Dedifferentiated amniotic fluid mesenchymal stem cell (primary cell): ENCODE measurements around the gene NFS1.

Source experiments
- DNase-seq: peaks from one replicate; pipeline ENCODE4 v3.0.0-alpha.2; 2016; ENCODE audit errors: extremely low spot score

The NFS1 gene

GRCh38 chr20:35641743-35642142, 57.4 kb downstream of the NFS1 start:
- no peak for DNase-seq

- DNase-seq = no peak
These were observed 58.4 kb downstream of the NFS1 start for GRCh38 chr20:35640724-35641123.

- no peak for DNase-seq
These were observed 60.4 kb downstream of the NFS1 start for GRCh38 chr20:35638751-35639150.

GRCh38 chr20:35637276-35637675, 61.9 kb downstream of the NFS1 start:
- DNase-seq = no peak

GRCh38 chr20:35636095-35636494, 63.1 kb downstream of the NFS1 start:
- no peak for DNase-seq

GRCh38 chr20:35635652-35636051, 63.5 kb downstream of the NFS1 start:
- no peak for DNase-seq

- no peak for DNase-seq
These were observed 66.5 kb downstream of the NFS1 start for GRCh38 chr20:35632539-35633115.

- no peak for DNase-seq
These were observed 68.5 kb downstream of the NFS1 start for GRCh38 chr20:35630636-35631035.

GRCh38 chr20:35629427-35630145, 69.6 kb downstream of the NFS1 start:
- DNase-seq = no peak

GRCh38 chr20:35627121-35627520, 72.0 kb downstream of the NFS1 start:
- no peak for DNase-seq

GRCh38 chr20:35626386-35627001, 72.7 kb downstream of the NFS1 start:
- DNase-seq = no peak

GRCh38 chr20:35625584-35626385, 73.4 kb downstream of the NFS1 start:
- no peak for DNase-seq

GRCh38 chr20:35621560-35621946, 77.6 kb downstream of the NFS1 start:
- no peak for DNase-seq

- DNase-seq = no peak
These were observed 78.2 kb downstream of the NFS1 start for GRCh38 chr20:35620818-35621559.

GRCh38 chr20:35619196-35620095, 79.7 kb downstream of the NFS1 start:
- no peak for DNase-seq

GRCh38 chr20:35618263-35619131, 80.7 kb downstream of the NFS1 start:
- DNase-seq = no peak
